Ovary (tissue), 9 donors: ENCODE results near the gene ELAVL1. TPM values are rescaled to one million over a fixed set of nuclear protein-coding genes. Genes with fewer than 3 reads are reported as not detected.

Experiments used
- DNase-seq, 5 donors: peaks; one replicate each; pipeline ENCODE4 v3.0.0-alpha.2; 2019 to 2020
- H3K27ac ChIP-seq, 2 donors: fragments of 200-600 bp; one replicate each; pipeline versions ENCODE4 v1.5.1 to v1.8.0; 2019 to 2022
- H3K27me3 ChIP-seq: fragments of 200-600 bp; one replicate; pipeline ENCODE4 v1.8.0; 2022
- H3K36me3 ChIP-seq: fragments of 200-600 bp; sonication (generic); one replicate; pipeline ENCODE4 v1.5.1; 2019
- H3K4me1 ChIP-seq: one replicate; pipeline ENCODE4 v1.8.1; 2013; ENCODE audit warnings: mild to moderate bottlenecking, moderate library complexity; ENCODE audit not compliant: insufficient read depth
- H3K4me3 ChIP-seq: fragments of 200-600 bp; sonication (generic); one replicate; pipeline ENCODE4 v1.5.1; 2017
- H3K9me3 ChIP-seq, 2 donors: fragments of 200-600 bp in 1 of 2; sonication (generic) in 1 of 2; one replicate each; pipeline versions ENCODE4 v1.5.1 to v1.8.1; 2013 to 2019; ENCODE audit warnings: mild to moderate bottlenecking in 1 of 2, moderate library complexity in 1 of 2
- EP300 ChIP-seq: sonication (generic); formaldehyde crosslinking; IDR thresholded peaks from one replicate; pipeline ENCODE4 v1.6.1; 2017; ENCODE audit warnings: antibody characterized with exemption
- POLR2A ChIP-seq: fragments of 450-650 bp; IDR thresholded peaks from one replicate; pipeline ENCODE4 v1.6.1; 2017; ENCODE audit warnings: antibody characterized with exemption, mild to moderate bottlenecking, moderate library complexity
- WGBS, 3 donors: extraction: QIAGEN DNeasy Blood & Tissue Kit in 1 of 3; methylation state at CpG; one replicate each; pipeline versions ENCODE4 v1.1.5 to v1.1.7; 2013 to 2017; 5-methylcytosine and 5-hydroxymethylcytosine counted together
- intact Hi-C, 4 donors: fragments of 100-400 bp; cut with DNase I; formaldehyde crosslinking; loops; one replicate each; pipeline versions ENCODE4 v1.11.0 to v1.15.1; 2022 to 2023
- polyA plus RNA-seq, 2 donors: library from polyadenylated mRNA; stranded (reverse); fragments of 200-250 nt in 1 of 2; fragments of 350-450 nt in 1 of 2; fragmentation: Illumina TruSeq in 1 of 2; extraction: RNeasy Lipid Tissue Mini Kit (QIAGEN cat#74804) in 1 of 2; gene quantifications; one replicate each; pipeline ENCODE4 v1.2.3, GENCODE V29; 2013 to 2014
- total RNA-seq, 7 donors: library from RNA; depleted of rRNA in 2 of 7; stranded (reverse); fragments of >200 nt in 2 of 7; fragmentation: NEBNext Ultra II Directional in 3 of 7; extraction: Animal tissue kit (Norgen Biotek cat#: 25700) in 3 of 7; gene quantifications; one replicate each; pipeline versions ENCODE4 v1.1.0 to v1.2.4, GENCODE V29; 2016 to 2023
- TF ChIP-seq, protein P1 (sequence below), 3 donors: fragments of 450-650 bp in 2 of 3; fragments of 200-600 bp in 1 of 3; IDR thresholded peaks; one replicate each; pipeline versions ENCODE4 v1.5.1 to v1.8.0; 2016 to 2022; ENCODE audit warnings: antibody characterized with exemption in 3 of 3, mild to moderate bottlenecking in 1 of 3
- donor health status: DM: no; HTN: no; CAD: no; lungs with moderate emphysema.
- donor health status: DM: no; HTN: no; CAD: no.
- donor health status: Bipolar disorder and iron deficiency.
- donor health status: DM: yes; HTN: yes; CAD: no.
- donor health status: DM: no; HTN: no; CAD: no.
- donor health status: DM: yes; HTN: yes; CAD: no.

Gene ELAVL1
- total and polyA plus RNA-seq, 9 donors = 13.8 to 78.4 (median 63.5) TPM

DNA sequence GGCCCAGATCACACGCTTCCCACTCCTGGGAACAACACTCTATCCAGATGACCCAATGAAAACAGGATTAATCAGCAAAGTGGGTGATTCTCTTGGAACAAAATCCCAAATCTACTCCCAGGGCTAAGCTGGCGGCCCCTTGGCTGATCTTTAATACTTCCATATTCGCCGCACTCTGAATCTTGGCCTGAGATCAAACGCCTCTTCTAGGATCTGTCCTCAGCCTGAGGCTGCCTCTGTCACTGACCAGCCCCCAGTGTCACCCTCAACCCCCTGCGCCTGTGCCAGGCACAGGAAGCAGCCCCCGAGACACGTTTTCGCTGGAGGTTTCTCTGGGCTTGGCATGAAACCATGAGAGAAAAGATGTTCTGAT, 77.1 kb downstream of the ELAVL1 start:
- Histone ChIP-seq H3K36me3 (no peaks in the 10 kb centered on the region), H3K27me3 (no peaks in the 10 kb centered on the region), H3K4me3 (no peak overlapping the region), H3K4me1 (peaks cover 31% of the 10 kb centered on the region), H3K9me3 (no peaks in the 10 kb centered on the region), H3K27ac (peak overlapping the region; percentile 70 to 88)
- intact Hi-C loops = no loop called here
- peak; percentile 33 to 56 (median 52) for DNase-seq
- TF ChIP-seq, protein P1, sequence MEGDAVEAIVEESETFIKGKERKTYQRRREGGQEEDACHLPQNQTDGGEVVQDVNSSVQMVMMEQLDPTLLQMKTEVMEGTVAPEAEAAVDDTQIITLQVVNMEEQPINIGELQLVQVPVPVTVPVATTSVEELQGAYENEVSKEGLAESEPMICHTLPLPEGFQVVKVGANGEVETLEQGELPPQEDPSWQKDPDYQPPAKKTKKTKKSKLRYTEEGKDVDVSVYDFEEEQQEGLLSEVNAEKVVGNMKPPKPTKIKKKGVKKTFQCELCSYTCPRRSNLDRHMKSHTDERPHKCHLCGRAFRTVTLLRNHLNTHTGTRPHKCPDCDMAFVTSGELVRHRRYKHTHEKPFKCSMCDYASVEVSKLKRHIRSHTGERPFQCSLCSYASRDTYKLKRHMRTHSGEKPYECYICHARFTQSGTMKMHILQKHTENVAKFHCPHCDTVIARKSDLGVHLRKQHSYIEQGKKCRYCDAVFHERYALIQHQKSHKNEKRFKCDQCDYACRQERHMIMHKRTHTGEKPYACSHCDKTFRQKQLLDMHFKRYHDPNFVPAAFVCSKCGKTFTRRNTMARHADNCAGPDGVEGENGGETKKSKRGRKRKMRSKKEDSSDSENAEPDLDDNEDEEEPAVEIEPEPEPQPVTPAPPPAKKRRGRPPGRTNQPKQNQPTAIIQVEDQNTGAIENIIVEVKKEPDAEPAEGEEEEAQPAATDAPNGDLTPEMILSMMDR (IDR thresholded peaks at IDR 0.05) = no peak
- TF ChIP-seq POLR2A (no peak), EP300 (no peak)
- WGBS, 3 donors = 32 to 40% (median 33%) methylated on average over 9 of the region's 9 CpGs

DNA sequence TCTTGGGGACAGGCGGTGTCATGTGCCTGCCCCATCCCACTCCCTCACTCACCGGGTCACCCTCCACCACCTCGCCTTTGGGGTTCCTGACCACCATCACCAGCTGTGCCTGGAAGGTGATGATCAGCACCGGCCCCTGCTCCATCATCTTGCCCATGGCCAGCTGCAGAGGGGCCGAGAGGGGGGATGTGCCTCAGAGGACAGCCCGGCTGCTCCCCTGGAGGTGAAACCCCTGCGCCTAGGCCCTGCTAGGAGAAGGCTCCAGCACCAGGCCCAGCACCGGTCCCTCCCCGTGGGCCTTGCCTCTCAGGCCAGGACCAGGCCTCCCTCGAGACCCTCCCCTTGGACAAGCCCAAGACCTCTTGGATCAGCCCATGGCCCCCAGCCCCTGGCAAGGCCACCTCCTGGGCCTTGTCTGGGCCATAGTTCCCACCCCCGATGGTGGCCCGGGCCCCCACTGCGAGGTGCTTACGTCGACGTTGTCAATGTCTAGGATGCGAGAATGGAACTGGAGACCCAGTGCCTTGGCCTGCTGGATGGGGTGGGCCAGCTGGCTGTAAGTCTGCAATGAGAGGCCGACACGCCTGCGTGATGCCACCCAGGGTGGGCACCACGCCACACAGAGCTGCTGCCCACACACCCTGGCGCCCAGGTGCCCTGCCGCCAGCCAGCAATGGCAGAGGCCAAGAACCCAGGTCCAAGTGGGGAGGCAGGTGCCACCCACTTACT, 77.7 kb downstream of the ELAVL1 start:
- WGBS, 3 donors = 85 to 88% (median 86%) methylated on average over 23 of the region's 23 CpGs
- Histone ChIP-seq H3K27me3 (no peaks in the 10 kb centered on the region), H3K9me3 (no peaks in the 10 kb centered on the region), H3K27ac (peak overlapping the region; percentile 70 to 88), H3K4me3 (no peak overlapping the region), H3K4me1 (peaks cover 31% of the 10 kb centered on the region), H3K36me3 (no peaks in the 10 kb centered on the region)
- peak; percentile 35 to 65 (median 57) for DNase-seq
- TF ChIP-seq, protein P1 (IDR thresholded peaks at IDR 0.05) = no peak
- intact Hi-C loops = no loop called here

- peak overlapping the region; percentile 70 to 88 for H3K27ac ChIP-seq
- peak; percentile 48 to 67 (median 60) for DNase-seq
- H3K36me3 ChIP-seq = no peaks in the 10 kb centered on the region
- 20 to 46% (median 31%) methylated on average over 20 to 32 of the region's 32 CpGs for WGBS, 3 donors
- H3K9me3 ChIP-seq = no peaks in the 10 kb centered on the region
- peak overlapping the region; percentile 41 for H3K4me3 ChIP-seq
- TF ChIP-seq EP300 (no peak), POLR2A (no peak)
- TF ChIP-seq, protein P1 (IDR thresholded peaks at IDR 0.05) = no peak
- intact Hi-C loops = no loop called here
- H3K27me3 ChIP-seq = no peaks in the 10 kb centered on the region
- peaks cover 35% of the 10 kb centered on the region for H3K4me1 ChIP-seq
These were observed 78.5 kb downstream of the ELAVL1 start for GRCh38 chr19:7926727-7927604.

DNA sequence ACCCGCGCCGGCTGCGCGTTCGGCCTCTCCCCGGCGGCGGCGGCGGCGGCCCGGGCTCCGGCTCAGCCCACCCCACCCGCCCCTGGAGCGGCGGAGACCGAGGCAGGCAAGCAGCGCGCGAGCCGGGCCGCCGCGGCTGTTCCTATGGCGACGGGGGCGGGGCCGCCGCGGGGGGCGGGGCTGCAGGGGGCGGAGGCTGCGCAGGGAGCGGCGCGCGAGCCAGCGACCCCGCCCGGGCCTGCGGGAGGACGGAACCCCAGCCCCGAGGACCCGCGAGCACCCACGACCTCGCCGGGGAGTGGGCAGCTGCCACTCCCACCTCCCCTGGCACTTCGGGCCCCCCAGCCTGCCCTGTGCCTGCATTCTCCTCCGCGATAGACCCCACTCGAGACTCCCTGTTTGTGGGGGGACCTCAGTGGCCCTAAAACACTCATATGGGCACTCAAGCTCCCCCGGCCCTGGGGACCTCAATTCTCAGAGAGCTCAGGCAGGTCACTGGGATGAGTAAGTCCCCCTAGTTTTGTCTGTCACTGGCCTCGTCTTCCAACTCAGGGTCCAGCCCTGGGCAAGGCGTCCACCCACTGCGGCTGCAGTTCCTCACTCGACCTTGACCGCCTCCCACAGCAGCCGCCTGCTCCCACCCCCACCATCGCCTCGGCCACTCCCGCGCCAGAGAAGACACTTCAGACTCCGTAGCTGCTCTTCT, 79.3 kb downstream of the ELAVL1 start, which contains the start of gene CTXN1:
TSS of gene CTXN1 (minus strand) at position 115 of the 706 bp plus-strand sequence. CDS start 597 bp downstream, outside the sequence.
- Histone ChIP-seq H3K4me3 (peak within 1 kb of the TSS; percentile 41), H3K9me3 (no peaks in the 10 kb centered on the region), H3K36me3 (no peaks in the 10 kb centered on the region), H3K27ac (peak within 1 kb of the TSS; percentile 25 to 88), H3K27me3 (no peaks in the 10 kb centered on the region), H3K4me1 (peaks cover 42% of the 10 kb centered on the region)
- peak; percentile 78 to 91 (median 87) for DNase-seq
- WGBS, 3 donors = 1 to 7% (median 4%) methylated on average over 15 to 65 of the region's 65 CpGs
- TF ChIP-seq, protein P1 (IDR thresholded peaks at IDR 0.05) = peak in 2 of 3 donors; percentile 38 to 42
- TF ChIP-seq EP300 = no peak
- intact Hi-C loops = no loop called here
